Spleen (tissue), 11 donors: Measurements from ENCODE around the gene LIMK1. TPM values are rescaled to one million over a fixed set of nuclear protein-coding genes. Genes with fewer than 3 reads are reported as not detected.

Experiments
- DNase-seq: peaks from one replicate; pipeline ENCODE4 v3.0.0-alpha.2; 2020
- H3K27ac ChIP-seq, 8 donors: fragments of 200-600 bp; sonication (generic) in 7 of 8; 1 replicate in 4 of 8; 2 replicates in 4 of 8; pipeline versions ENCODE4 v1.5.0 to v1.8.0; 2016 to 2021; ENCODE audit warnings: inconsistent platforms in 4 of 8, mild to moderate bottlenecking in 4 of 8, moderate library complexity in 1 of 8
- H3K27me3 ChIP-seq, 7 donors: fragments of 200-600 bp; sonication (generic) in 6 of 7; replicated peaks in 1 of 7; 1 replicate in 4 of 7; 2 replicates in 3 of 7; pipeline versions ENCODE4 v1.5.0 to v1.8.0; 2016 to 2021; ENCODE audit warnings: inconsistent platforms in 3 of 7, mild to moderate bottlenecking in 1 of 7
- H3K36me3 ChIP-seq, 6 donors: fragments of 200-600 bp; sonication (generic) in 5 of 6; 1 replicate in 4 of 6; 2 replicates in 2 of 6; pipeline versions ENCODE4 v1.5.0 to v1.8.0; 2016 to 2021; ENCODE audit warnings: inconsistent platforms in 2 of 6
- H3K4me1 ChIP-seq, 6 donors: fragments of 200-600 bp; sonication (generic) in 5 of 6; 1 replicate in 3 of 6; 2 replicates in 3 of 6; pipeline versions ENCODE4 v1.5.0 to v1.8.0; 2016 to 2021; ENCODE audit warnings: inconsistent platforms in 3 of 6
- H3K4me3 ChIP-seq, 8 donors: fragments of 200-600 bp; sonication (generic) in 7 of 8; 1 replicate in 4 of 8; 2 replicates in 4 of 8; pipeline versions ENCODE4 v1.5.0 to v1.8.0; 2016 to 2021; ENCODE audit warnings: inconsistent platforms in 4 of 8, mild to moderate bottlenecking in 4 of 8, moderate library complexity in 2 of 8
- H3K9me3 ChIP-seq, 8 donors: fragments of 200-600 bp; sonication (generic) in 7 of 8; 1 replicate in 4 of 8; 2 replicates in 4 of 8; pipeline versions ENCODE4 v1.5.0 to v1.8.0; 2016 to 2021; ENCODE audit warnings: inconsistent platforms in 4 of 8
- CTCF ChIP-seq, 11 experiments: fragments of 200-600 bp in 7 of 11; fragments of 450-650 bp in 4 of 11; sonication (generic) in 4 of 11; IDR thresholded peaks in 8 of 11; conservative IDR thresholded peaks in 3 of 11; 1 replicate in 7 of 11; 2 replicates in 4 of 11; pipeline versions ENCODE4 v1.4.0 to v1.8.0; 2016 to 2021; ENCODE audit warnings: antibody characterized with exemption in 11 of 11, inconsistent platforms in 4 of 11, mild to moderate bottlenecking in 1 of 11
- POLR2A ChIP-seq, 3 donors: fragments of 450-650 bp; IDR thresholded peaks; one replicate each; pipeline ENCODE4 v1.5.1; 2017; ENCODE audit warnings: antibody characterized with exemption in 3 of 3, mild to moderate bottlenecking in 1 of 3
- POLR2AphosphoS5 ChIP-seq, 3 donors: sonication (generic); formaldehyde crosslinking; IDR thresholded peaks; one replicate each; pipeline ENCODE4 v1.5.1; 2017; ENCODE audit warnings: antibody characterized with exemption in 3 of 3
- WGBS, 5 donors: extraction: QIAGEN DNeasy Blood & Tissue Kit in 3 of 5; methylation state at CpG; one replicate each; pipeline versions ENCODE4 v1.1.5 to v1.1.7; 2013 to 2018; 5-methylcytosine and 5-hydroxymethylcytosine counted together
- intact Hi-C: fragments of 100-400 bp; cut with DNase I; formaldehyde crosslinking; loops from one replicate; pipeline ENCODE4 v1.15.0; 2023; ENCODE audit warnings: low total_unique reads
- polyA plus RNA-seq, 3 donors: library from polyadenylated mRNA; stranded (reverse); fragments of 200-250 nt; gene quantifications; one replicate each; pipeline ENCODE4 v1.2.1, GENCODE V29; 2013
- total RNA-seq, 7 donors: library from RNA; depleted of rRNA in 3 of 7; stranded (reverse); fragments of >200 nt in 3 of 7; fragmentation: NEBNext Ultra II Directional in 4 of 7; extraction: Animal tissue kit (Norgen Biotek cat#: 25700) in 4 of 7; gene quantifications; one replicate each; pipeline versions ENCODE4 v1.1.0 to v1.2.1, GENCODE V29; 2016 to 2021
- donor health status: healthy with polysubstance abuse.
- donor health status: DM: no; HTN: no; CAD: no; lungs with moderate emphysema.
- donor health status: DM: no; HTN: no; CAD: no.
- donor health status: Bipolar disorder and iron deficiency.
- donor health status: healthy.
- donor health status: DM: no; HTN: no; CAD: no.
- donor health status: DM: yes; HTN: yes; CAD: no.

The LIMK1 gene
- total and polyA plus RNA-seq, 10 donors, result 15.2 to 45.8 (median 36.9) TPM

DNA sequence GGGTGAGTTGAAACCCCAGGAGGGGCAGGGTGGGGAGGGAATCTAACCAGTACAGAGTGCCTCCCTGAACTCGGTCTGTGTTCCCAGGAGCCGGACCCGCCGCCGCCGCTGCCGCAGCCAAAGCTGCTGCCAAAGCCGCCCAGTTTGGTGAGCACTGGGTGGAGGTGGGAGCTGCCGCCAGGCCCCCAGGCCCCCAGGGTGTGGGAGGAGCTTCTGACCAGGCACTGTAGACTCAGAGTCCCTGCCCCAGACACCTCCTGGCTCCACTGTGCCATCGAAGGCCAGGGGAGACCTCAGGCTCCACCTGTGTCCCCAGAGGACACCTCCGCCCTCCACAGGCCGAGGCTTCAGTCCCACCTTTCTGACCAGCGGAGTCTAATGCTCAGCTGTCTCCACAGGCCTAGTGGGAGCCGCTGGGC lies 20.4 kb upstream of the LIMK1 start:
- no peak overlapping the region for H3K27ac ChIP-seq
- intact Hi-C loops, result no loop called here
- no peak for DNase-seq

DNA sequence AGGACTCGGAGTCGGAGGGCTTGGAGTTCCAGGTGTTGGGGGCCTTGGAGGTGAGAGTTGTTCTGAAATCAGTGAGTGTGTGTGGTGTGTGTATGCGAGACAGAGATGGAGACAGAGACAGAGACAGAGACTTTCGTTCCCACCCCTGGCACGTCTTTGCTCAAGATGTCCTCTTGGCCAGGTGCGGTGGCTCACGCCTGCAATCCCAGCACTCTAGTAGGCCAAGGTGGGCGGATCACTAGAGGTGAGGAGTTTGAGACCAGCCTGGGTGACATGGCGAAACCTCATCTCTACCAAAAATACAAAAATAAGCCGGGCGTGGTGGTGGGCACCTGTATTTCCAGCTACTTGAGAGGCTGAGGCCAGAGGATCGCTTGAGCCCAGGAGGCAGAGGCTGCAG lies 20.0 kb upstream of the LIMK1 start:
- no peak overlapping the region for H3K27ac ChIP-seq
- TF ChIP-seq POLR2AphosphoS5 (IDR thresholded peaks at IDR 0.05) (no peak), CTCF (IDR thresholded peaks at IDR 0.05 in 8 of 11, conservative IDR thresholded peaks at IDR 0.05 in 3 of 11) (no peak), POLR2A (IDR thresholded peaks at IDR 0.05) (no peak)
- 93 to 98% (median 95%) methylated on average over 12 of the region's 12 CpGs for WGBS, 5 donors
- H3K4me1 ChIP-seq, result peaks cover 0 to 29% (median 17%) of the 10 kb centered on the region in 6 donors
- no peaks in the 10 kb centered on the region for H3K27me3 ChIP-seq
- H3K36me3 ChIP-seq, result peaks cover 0 to 30% (median 0%) of the 10 kb centered on the region in 6 donors
- H3K9me3 ChIP-seq, result no peaks in the 10 kb centered on the region
- H3K4me3 ChIP-seq, result no peak overlapping the region
- no peak for DNase-seq
- intact Hi-C loops, result no loop called here

More for the DNA sequence above, 20.4 kb upstream of the LIMK1 start:
- 91 to 99% (median 95%) methylated on average over 12 to 14 of the region's 14 CpGs for WGBS, 5 donors
- Histone ChIP-seq H3K4me3 (no peak overlapping the region), H3K27me3 (no peaks in the 10 kb centered on the region), H3K36me3 (peaks cover 0 to 34% (median 0%) of the 10 kb centered on the region in 6 donors), H3K9me3 (no peaks in the 10 kb centered on the region), H3K4me1 (peaks cover 0 to 26% (median 17%) of the 10 kb centered on the region in 6 donors)
- no peak for TF ChIP-seq CTCF (IDR thresholded peaks at IDR 0.05 in 8 of 11, conservative IDR thresholded peaks at IDR 0.05 in 3 of 11)
- TF ChIP-seq POLR2AphosphoS5 (IDR thresholded peaks at IDR 0.05), result peak in 1 of 3 donors; percentile 25
- TF ChIP-seq POLR2A (IDR thresholded peaks at IDR 0.05), result no peak

DNA sequence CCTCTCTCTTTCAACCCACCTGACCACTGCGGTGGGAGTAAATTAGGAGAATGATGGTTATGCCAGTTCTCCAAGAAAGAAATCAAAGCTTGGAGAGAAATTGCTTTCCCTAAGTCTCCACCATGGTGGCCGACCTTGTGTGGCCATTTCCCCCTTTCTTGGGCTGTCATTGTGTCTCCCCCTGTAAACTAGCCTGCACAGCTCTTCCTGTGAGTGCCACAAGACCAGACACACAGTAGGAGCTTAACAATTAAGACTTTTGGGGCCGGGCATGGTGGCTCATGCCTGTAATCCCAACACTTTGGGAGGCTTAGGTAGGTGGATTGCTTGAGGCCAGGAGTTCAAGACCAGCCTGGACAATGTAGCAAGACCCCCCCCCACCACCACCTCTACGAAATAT lies 18.9 kb upstream of the LIMK1 start:
- intact Hi-C loops, result loop anchor here (5.0 kb wide), 2 partner anchors 143 to 338 kb away; no protein-coding TSS in a partner anchor
- TF ChIP-seq CTCF (IDR thresholded peaks at IDR 0.05 in 8 of 11, conservative IDR thresholded peaks at IDR 0.05 in 3 of 11) (no peak), POLR2AphosphoS5 (IDR thresholded peaks at IDR 0.05) (no peak), POLR2A (IDR thresholded peaks at IDR 0.05) (no peak)
- DNase-seq, result peak; percentile 28
- Histone ChIP-seq H3K36me3 (peaks cover 0 to 21% (median 0%) of the 10 kb centered on the region in 6 donors), H3K9me3 (no peaks in the 10 kb centered on the region), H3K4me1 (peaks cover 0 to 29% (median 17%) of the 10 kb centered on the region in 6 donors), H3K4me3 (no peak overlapping the region), H3K27me3 (no peaks in the 10 kb centered on the region), H3K27ac (no peak overlapping the region)
- 74 to 92% (median 86%) methylated on average over 4 of the region's 4 CpGs for WGBS, 5 donors

GRCh38 chr7:74066626-74067025 lies 17.0 kb upstream of the LIMK1 start:
- Histone ChIP-seq H3K36me3 (peaks cover 0 to 6% (median 0%) of the 10 kb centered on the region in 6 donors), H3K4me1 (peaks cover 0 to 25% (median 17%) of the 10 kb centered on the region in 6 donors), H3K4me3 (no peak overlapping the region), H3K27me3 (no peaks in the 10 kb centered on the region), H3K27ac (no peak overlapping the region), H3K9me3 (no peaks in the 10 kb centered on the region)
- intact Hi-C loops, result loop anchor here (5.0 kb wide), 2 partner anchors 141 to 336 kb away; no protein-coding TSS in a partner anchor
- WGBS, 5 donors, result 79 to 96% (median 88%) methylated on average over 3 of the region's 3 CpGs
- no peak for TF ChIP-seq POLR2AphosphoS5 (IDR thresholded peaks at IDR 0.05)
- no peak for TF ChIP-seq CTCF (IDR thresholded peaks at IDR 0.05 in 8 of 11, conservative IDR thresholded peaks at IDR 0.05 in 3 of 11)
- no peak for TF ChIP-seq POLR2A (IDR thresholded peaks at IDR 0.05)
- DNase-seq, result peak; percentile 61
